Measurements from ENCODE around the gene GK2.

DNA sequence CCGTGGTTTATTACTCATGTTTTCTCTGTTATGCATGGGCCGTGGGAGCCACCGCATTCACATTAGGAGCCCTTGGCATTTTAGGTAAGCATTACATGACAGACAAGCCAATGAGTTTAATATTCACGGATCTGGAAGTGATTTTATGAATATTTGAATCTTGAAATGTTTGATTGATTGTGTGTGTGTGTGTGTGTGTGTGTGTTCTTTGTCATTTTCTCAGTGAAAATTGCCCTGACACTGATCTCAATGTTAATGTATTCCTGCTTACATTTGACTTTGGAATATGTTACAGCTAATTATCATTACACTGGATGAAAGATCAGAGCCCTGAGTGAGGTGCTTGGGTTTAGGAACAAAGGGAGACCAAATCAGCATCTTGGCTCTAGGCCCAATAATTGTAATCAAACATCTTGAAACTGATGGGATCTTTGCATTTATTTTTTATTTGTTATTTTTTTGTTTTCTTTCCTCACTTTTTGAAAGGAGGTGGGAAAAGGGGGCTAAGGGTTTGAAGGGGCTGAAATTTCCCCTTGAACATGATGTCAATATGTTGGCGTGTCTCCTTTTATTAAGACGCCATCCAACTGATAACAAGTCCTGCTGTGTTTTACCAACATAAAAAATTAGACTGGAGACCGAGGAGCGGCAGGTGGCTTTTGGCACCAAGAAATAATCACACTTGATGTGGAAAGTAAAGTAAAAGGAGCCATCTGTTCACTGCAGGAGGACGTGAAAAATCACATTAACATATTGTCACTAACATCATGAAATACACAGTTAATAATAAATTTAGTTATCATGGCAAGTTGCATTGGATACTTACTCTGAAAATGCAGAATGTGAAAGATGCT is 5.2 kb upstream of the GK2 start:
- TF ChIP-seq, protein P1, sequence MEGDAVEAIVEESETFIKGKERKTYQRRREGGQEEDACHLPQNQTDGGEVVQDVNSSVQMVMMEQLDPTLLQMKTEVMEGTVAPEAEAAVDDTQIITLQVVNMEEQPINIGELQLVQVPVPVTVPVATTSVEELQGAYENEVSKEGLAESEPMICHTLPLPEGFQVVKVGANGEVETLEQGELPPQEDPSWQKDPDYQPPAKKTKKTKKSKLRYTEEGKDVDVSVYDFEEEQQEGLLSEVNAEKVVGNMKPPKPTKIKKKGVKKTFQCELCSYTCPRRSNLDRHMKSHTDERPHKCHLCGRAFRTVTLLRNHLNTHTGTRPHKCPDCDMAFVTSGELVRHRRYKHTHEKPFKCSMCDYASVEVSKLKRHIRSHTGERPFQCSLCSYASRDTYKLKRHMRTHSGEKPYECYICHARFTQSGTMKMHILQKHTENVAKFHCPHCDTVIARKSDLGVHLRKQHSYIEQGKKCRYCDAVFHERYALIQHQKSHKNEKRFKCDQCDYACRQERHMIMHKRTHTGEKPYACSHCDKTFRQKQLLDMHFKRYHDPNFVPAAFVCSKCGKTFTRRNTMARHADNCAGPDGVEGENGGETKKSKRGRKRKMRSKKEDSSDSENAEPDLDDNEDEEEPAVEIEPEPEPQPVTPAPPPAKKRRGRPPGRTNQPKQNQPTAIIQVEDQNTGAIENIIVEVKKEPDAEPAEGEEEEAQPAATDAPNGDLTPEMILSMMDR (IDR thresholded peaks at IDR 0.05; ENCODE audit: insufficient read depth, low read depth, low read length) = no peak
- no peak for TF ChIP-seq EZH2 (IDR thresholded peaks at IDR 0.05; ENCODE audit: insufficient read depth, low read length)

Data from astrocyte (in vitro differentiated cells and primary cell).